NB4 (cell line): ENCODE data around the gene ARHGAP27.

Experiments used
- DNase-seq: peaks from one replicate; pipeline ENCODE4 v3.0.0; 2010; ENCODE audit warnings: low read depth
- H3K4me3 ChIP-seq: one replicate; pipeline ENCODE4 v1.5.1; 2011; ENCODE audit warnings: mild to moderate bottlenecking, low read depth, low read length, moderate library complexity
- MYC ChIP-seq: IDR thresholded peaks from 2 replicates; pipeline ENCODE4 v1.6.1; 2011; ENCODE audit warnings: low read depth, low read length
- POLR2A ChIP-seq: IDR thresholded peaks from 2 replicates; pipeline ENCODE4 v1.6.1; 2011; ENCODE audit warnings: mild to moderate bottlenecking; ENCODE audit not compliant: insufficient read length; ENCODE audit errors: extremely low read depth
- TF ChIP-seq, protein P1 (sequence below): IDR thresholded peaks from one replicate; pipeline ENCODE4 v1.5.1; 2012; ENCODE audit warnings: low read depth, low read length
- TF ChIP-seq, protein P2 (sequence below): IDR thresholded peaks from 2 replicates; pipeline ENCODE4 v1.6.1; 2011; ENCODE audit warnings: low read depth, low read length

Gene ARHGAP27

DNA sequence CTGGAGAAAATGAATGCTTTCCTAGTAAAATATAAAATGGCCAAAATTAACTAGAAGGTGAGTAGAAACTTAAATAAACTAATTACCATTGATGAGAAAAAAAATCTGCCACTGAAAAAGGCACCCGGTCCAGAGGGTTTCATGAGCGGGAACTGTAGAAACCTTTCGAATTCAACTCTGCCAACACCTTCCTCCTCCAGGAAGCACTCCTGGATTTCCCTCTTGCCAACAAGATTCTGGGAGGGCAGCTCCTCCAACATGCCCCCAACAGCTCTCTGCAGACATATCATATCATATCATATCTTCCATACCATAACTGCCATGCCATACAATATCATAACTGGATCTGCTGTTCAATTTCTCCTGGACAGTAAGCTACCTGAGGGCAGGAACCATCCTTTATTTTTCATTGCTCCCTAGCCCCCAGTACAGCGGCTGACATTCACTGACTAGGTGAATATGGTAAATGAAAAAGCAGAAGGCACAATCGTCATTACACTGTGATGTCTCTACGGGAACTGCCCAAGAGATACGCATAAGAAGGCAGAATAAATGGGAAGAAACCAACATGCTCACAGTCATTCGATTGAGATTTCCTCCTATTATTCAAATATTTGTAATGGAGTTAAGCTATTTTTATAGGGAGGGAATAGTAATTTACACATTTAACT is 9.2 kb downstream of the ARHGAP27 start:
- DNase-seq: no peak
- H3K4me3 ChIP-seq: no peak overlapping the region
- no peak for TF ChIP-seq MYC
- TF ChIP-seq, protein P1, sequence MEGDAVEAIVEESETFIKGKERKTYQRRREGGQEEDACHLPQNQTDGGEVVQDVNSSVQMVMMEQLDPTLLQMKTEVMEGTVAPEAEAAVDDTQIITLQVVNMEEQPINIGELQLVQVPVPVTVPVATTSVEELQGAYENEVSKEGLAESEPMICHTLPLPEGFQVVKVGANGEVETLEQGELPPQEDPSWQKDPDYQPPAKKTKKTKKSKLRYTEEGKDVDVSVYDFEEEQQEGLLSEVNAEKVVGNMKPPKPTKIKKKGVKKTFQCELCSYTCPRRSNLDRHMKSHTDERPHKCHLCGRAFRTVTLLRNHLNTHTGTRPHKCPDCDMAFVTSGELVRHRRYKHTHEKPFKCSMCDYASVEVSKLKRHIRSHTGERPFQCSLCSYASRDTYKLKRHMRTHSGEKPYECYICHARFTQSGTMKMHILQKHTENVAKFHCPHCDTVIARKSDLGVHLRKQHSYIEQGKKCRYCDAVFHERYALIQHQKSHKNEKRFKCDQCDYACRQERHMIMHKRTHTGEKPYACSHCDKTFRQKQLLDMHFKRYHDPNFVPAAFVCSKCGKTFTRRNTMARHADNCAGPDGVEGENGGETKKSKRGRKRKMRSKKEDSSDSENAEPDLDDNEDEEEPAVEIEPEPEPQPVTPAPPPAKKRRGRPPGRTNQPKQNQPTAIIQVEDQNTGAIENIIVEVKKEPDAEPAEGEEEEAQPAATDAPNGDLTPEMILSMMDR: no peak
- TF ChIP-seq, protein P2, sequence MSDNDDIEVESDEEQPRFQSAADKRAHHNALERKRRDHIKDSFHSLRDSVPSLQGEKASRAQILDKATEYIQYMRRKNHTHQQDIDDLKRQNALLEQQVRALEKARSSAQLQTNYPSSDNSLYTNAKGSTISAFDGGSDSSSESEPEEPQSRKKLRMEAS: no peak
- no peak for TF ChIP-seq POLR2A

GRCh38 chr17:45414990-45415881 is 17.4 kb downstream of the ARHGAP27 start:
- no peak overlapping the region for H3K4me3 ChIP-seq
- TF ChIP-seq, protein P2: no peak
- TF ChIP-seq MYC (no peak), POLR2A (no peak)
- no peak for DNase-seq

- no peak overlapping the region for H3K4me3 ChIP-seq
- no peak for TF ChIP-seq MYC
- TF ChIP-seq POLR2A: no peak
- TF ChIP-seq, protein P1: no peak
- TF ChIP-seq, protein P2: no peak
- peak; percentile 83 for DNase-seq
Measured at GRCh38 chr17:45413498-45413923, 19.2 kb downstream of the ARHGAP27 start.

GRCh38 chr17:45411348-45412105 is 21.1 kb downstream of the ARHGAP27 start:
- H3K4me3 ChIP-seq: no peak overlapping the region
- no peak for DNase-seq
- TF ChIP-seq, protein P2: no peak
- no peak for TF ChIP-seq POLR2A

DNA sequence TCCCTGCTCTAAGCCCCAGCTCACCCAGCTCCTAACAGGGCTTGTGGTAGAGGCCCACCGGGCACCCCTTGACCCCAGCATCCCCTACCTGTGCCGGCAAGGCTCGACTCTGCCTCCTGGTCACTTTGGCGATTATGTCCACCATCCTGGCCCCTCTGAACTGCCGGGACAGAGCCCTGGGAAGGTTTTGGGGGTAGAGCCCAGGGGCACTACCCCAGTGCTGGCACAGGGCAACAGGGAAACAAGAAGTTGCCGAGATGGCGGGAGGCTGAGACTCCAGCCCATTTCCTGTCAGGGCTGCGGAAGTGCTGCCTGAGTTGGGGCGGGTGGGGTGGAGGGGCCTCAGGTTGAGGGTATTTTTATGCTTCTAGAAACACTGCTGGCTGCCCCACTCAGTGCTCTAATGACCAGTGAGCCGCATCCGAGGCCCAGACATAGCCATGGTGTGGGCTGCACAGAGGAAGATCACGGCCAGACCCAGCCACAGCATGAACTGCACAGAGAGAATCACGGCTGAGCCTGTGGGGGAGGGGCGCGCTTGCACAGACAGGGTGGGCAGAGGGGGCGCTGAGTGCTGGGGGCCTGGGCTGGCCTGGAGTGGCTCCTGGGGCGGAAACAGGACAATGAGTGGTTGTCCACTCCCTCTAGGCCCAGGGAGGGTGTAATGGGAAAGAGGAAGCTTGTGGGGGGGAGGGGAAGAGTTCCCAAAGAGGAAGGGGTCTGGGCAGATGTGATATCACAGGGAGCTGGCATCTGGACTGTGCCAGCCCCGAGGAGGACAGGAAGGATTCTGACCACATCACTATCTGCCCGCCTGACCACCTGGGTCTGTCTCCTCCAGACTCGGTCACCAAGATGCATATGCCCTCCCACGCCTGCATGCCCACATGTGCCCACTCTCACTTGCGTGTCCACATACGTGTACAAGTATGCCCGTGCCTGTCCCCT is 22.3 kb downstream of the ARHGAP27 start:
- no peak overlapping the region for H3K4me3 ChIP-seq
- TF ChIP-seq MYC (no peak), POLR2A (no peak)
- TF ChIP-seq, protein P2: no peak
- TF ChIP-seq, protein P1: no peak
- DNase-seq: peak; percentile 62

GRCh38 chr17:45409659-45410076 is 23.0 kb downstream of the ARHGAP27 start:
- H3K4me3 ChIP-seq: no peak overlapping the region
- DNase-seq: no peak
- no peak for TF ChIP-seq MYC
